ENCODE data around the gene SLC35D1. TPM values are rescaled to one million over a fixed set of nuclear protein-coding genes. Genes with fewer than 3 reads are reported as not detected.
"Not testable (repeated sequence)": the region's sequence is repeated elsewhere in the genome, so short reads cannot be mapped to it uniquely, and the experiment has no call there.

The SLC35D1 gene
- total RNA-seq, 4 donors from 2014 or later = 7.7 to 13.4 (median 9.2) TPM

- no peak for ATAC-seq
- H3K36me3 ChIP-seq = no peaks in the 10 kb centered on the region
Observed at GRCh38 chr1:67078291-67078690, 24.3 kb upstream of the SLC35D1 start.

GRCh38 chr1:67077593-67077992 is 23.6 kb upstream of the SLC35D1 start:
- peaks cover 0 to 2% (median 0%) of the 10 kb centered on the region in 3 donors for H3K9me3 ChIP-seq
- ATAC-seq = no peak
- H3K36me3 ChIP-seq = no peaks in the 10 kb centered on the region
- H3K27me3 ChIP-seq = no peaks in the 10 kb centered on the region
- no peak for TF ChIP-seq EP300 (IDR thresholded peaks at IDR 0.05)
- no peak for TF ChIP-seq CTCF (IDR thresholded peaks at IDR 0.05)
- TF ChIP-seq POLR2A (IDR thresholded peaks at IDR 0.05) = no peak
- TF ChIP-seq POLR2AphosphoS5 (IDR thresholded peaks at IDR 0.05) = no peak
- H3K4me3 ChIP-seq = no peak overlapping the region
- no peaks in the 10 kb centered on the region for H3K4me1 ChIP-seq
- 100% methylated on average over 1 of the region's 1 CpG for WGBS, 2 donors (ENCODE audit: low coverage in 1 of 2)
- no peak overlapping the region for H3K27ac ChIP-seq

More at GRCh38 chr1:67078291-67078690, 24.3 kb upstream of the SLC35D1 start:
- Histone ChIP-seq H3K9me3 (no peaks in the 10 kb centered on the region), H3K4me1 (no peaks in the 10 kb centered on the region), H3K27me3 (no peaks in the 10 kb centered on the region), H3K4me3 (no peak overlapping the region), H3K27ac (no peak overlapping the region)
- 96 to 100% methylated on average over 2 to 3 of the region's 3 CpGs for WGBS, 2 donors (ENCODE audit: low coverage in 1 of 2)
- TF ChIP-seq EP300 (IDR thresholded peaks at IDR 0.05) (no peak), POLR2AphosphoS5 (IDR thresholded peaks at IDR 0.05) (no peak), CTCF (IDR thresholded peaks at IDR 0.05) (no peak), POLR2A (IDR thresholded peaks at IDR 0.05) (no peak)

GRCh38 chr1:67072749-67073148 is 18.8 kb upstream of the SLC35D1 start:
- no peak overlapping the region for H3K27ac ChIP-seq
- ATAC-seq = no peak
- TF ChIP-seq CTCF (IDR thresholded peaks at IDR 0.05) = no peak
- no peak for TF ChIP-seq POLR2AphosphoS5 (IDR thresholded peaks at IDR 0.05)
- no peak for TF ChIP-seq EP300 (IDR thresholded peaks at IDR 0.05)
- TF ChIP-seq POLR2A (IDR thresholded peaks at IDR 0.05) = no peak
- 75 to 86% methylated on average over 1 of the region's 1 CpG for WGBS, 2 donors (ENCODE audit: low coverage in 1 of 2)
- no peaks in the 10 kb centered on the region for H3K4me1 ChIP-seq
- H3K36me3 ChIP-seq = no peaks in the 10 kb centered on the region
- no peaks in the 10 kb centered on the region for H3K27me3 ChIP-seq
- peaks cover 0 to 5% (median 0%) of the 10 kb centered on the region in 3 donors for H3K9me3 ChIP-seq
- no peak overlapping the region for H3K4me3 ChIP-seq

GRCh38 chr1:67067655-67068054 is 13.7 kb upstream of the SLC35D1 start:
- ATAC-seq, H3K27me3 ChIP-seq, H3K9me3 ChIP-seq, H3K27ac ChIP-seq, H3K4me3 ChIP-seq, H3K36me3 ChIP-seq, H3K4me1 ChIP-seq: not testable (repeated sequence)
- WGBS, 2 donors (ENCODE audit: low coverage in 1 of 2) = 52% methylated on average over 2 of the region's 3 CpGs; no CpG with 5 or more reads in 1 of the 2 donors

GRCh38 chr1:67062412-67062811 is 8.5 kb upstream of the SLC35D1 start:
- Histone ChIP-seq H3K9me3 (no peaks in the 10 kb centered on the region), H3K27me3 (no peaks in the 10 kb centered on the region), H3K4me1 (no peaks in the 10 kb centered on the region), H3K36me3 (no peaks in the 10 kb centered on the region), H3K27ac (no peak overlapping the region), H3K4me3 (no peak overlapping the region)
- TF ChIP-seq EP300 (IDR thresholded peaks at IDR 0.05) = no peak
- TF ChIP-seq POLR2A (IDR thresholded peaks at IDR 0.05) = no peak
- TF ChIP-seq CTCF (IDR thresholded peaks at IDR 0.05) = no peak
- TF ChIP-seq POLR2AphosphoS5 (IDR thresholded peaks at IDR 0.05) = no peak
- no peak for ATAC-seq
- WGBS, 2 donors (ENCODE audit: low coverage in 1 of 2) = 100% methylated on average over 1 of the region's 1 CpG

Data from gastroesophageal sphincter (tissue), 4 donors.